Measurements from ENCODE around the gene PIK3C3.

Gene PIK3C3

DNA sequence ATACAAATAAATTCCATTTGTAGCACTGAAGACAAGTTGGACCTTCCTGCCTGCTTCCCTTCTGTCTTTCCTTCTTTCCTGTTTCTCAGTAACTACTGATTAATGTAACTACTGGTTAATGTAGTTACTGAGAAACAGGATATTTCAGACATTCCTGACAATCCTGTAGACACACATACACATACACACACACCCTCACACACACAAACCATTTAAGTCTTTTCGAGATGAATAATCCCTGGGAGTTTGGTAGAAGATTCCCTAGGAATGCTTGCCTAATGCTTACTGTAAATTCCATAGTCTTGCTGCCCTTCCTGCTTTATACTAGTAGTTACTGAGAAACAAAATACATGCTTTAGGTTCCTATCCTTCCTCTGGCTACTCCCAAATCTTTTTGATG is 83.9 kb downstream of the PIK3C3 start:
- peak; percentile 98 for ATAC-seq
- TF ChIP-seq TOX (CRISPR knock-in tag; IDR thresholded peaks at IDR 0.05; ENCODE audit: borderline replicate concordance) (peak; percentile 68), CREB5 (CRISPR knock-in tag; IDR thresholded peaks at IDR 0.05; ENCODE audit: low read depth) (no peak), OSR1 (CRISPR knock-in tag; IDR thresholded peaks at IDR 0.05) (no peak), CSRNP3 (CRISPR knock-in tag; IDR thresholded peaks at IDR 0.05) (no peak), ZNF70 (CRISPR knock-in tag; IDR thresholded peaks at IDR 0.05) (no peak), SNAI2 (CRISPR knock-in tag; IDR thresholded peaks at IDR 0.05) (peak; percentile 87; the same call in 1 of the 2 replicates), CSDC2 (CRISPR knock-in tag; IDR thresholded peaks at IDR 0.05) (peak; percentile 82; the same call in 1 of the 2 replicates), POU6F1 (CRISPR knock-in tag; IDR thresholded peaks at IDR 0.05; ENCODE audit: borderline replicate concordance, low read depth) (no peak), PATZ1 (CRISPR knock-in tag; IDR thresholded peaks at IDR 0.05; ENCODE audit: borderline replicate concordance) (0 out of 2 replicates have a peak, but pooled peaks have one; percentile 57), GLIS3 (CRISPR knock-in tag; IDR thresholded peaks at IDR 0.05) (peak; percentile 42; the same call in 1 of the 2 replicates), ZFP30 (CRISPR knock-in tag; IDR thresholded peaks at IDR 0.05) (no peak), ARNTL (CRISPR knock-in tag; IDR thresholded peaks at IDR 0.05; ENCODE audit: borderline replicate concordance, low read depth) (no peak), BACH2 (CRISPR knock-in tag; IDR thresholded peaks at IDR 0.05; ENCODE audit: borderline replicate concordance) (no peak), TCF4 (CRISPR knock-in tag; IDR thresholded peaks at IDR 0.05; ENCODE audit: borderline replicate concordance) (no peak), PPARA (CRISPR knock-in tag; IDR thresholded peaks at IDR 0.05; ENCODE audit: borderline replicate concordance) (no peak), RARB (CRISPR knock-in tag; IDR thresholded peaks at IDR 0.05) (peak; percentile 88; the same call in 1 of the 2 replicates), ISL1 (CRISPR knock-in tag; IDR thresholded peaks at IDR 0.05) (peak; percentile 91), ESRRG (CRISPR knock-in tag; IDR thresholded peaks at IDR 0.05) (0 out of 2 replicates have a peak, but pooled peaks have one; percentile 41), ZFP3 (CRISPR knock-in tag; IDR thresholded peaks at IDR 0.05) (0 out of 2 replicates have a peak, but pooled peaks have one; percentile 39), ZNF565 (CRISPR knock-in tag; conservative IDR thresholded peaks at IDR 0.05; ENCODE audit: low read depth) (no peak), ZC3H10 (CRISPR knock-in tag; IDR thresholded peaks at IDR 0.05) (no peak), ZNF8 (CRISPR knock-in tag; IDR thresholded peaks at IDR 0.05) (no peak)
- TF ChIP-seq, protein P1, sequence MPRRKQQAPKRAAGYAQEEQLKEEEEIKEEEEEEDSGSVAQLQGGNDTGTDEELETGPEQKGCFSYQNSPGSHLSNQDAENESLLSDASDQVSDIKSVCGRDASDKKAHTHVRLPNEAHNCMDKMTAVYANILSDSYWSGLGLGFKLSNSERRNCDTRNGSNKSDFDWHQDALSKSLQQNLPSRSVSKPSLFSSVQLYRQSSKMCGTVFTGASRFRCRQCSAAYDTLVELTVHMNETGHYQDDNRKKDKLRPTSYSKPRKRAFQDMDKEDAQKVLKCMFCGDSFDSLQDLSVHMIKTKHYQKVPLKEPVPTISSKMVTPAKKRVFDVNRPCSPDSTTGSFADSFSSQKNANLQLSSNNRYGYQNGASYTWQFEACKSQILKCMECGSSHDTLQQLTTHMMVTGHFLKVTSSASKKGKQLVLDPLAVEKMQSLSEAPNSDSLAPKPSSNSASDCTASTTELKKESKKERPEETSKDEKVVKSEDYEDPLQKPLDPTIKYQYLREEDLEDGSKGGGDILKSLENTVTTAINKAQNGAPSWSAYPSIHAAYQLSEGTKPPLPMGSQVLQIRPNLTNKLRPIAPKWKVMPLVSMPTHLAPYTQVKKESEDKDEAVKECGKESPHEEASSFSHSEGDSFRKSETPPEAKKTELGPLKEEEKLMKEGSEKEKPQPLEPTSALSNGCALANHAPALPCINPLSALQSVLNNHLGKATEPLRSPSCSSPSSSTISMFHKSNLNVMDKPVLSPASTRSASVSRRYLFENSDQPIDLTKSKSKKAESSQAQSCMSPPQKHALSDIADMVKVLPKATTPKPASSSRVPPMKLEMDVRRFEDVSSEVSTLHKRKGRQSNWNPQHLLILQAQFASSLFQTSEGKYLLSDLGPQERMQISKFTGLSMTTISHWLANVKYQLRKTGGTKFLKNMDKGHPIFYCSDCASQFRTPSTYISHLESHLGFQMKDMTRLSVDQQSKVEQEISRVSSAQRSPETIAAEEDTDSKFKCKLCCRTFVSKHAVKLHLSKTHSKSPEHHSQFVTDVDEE (CRISPR knock-in tag; IDR thresholded peaks at IDR 0.05), result no peak

DNA sequence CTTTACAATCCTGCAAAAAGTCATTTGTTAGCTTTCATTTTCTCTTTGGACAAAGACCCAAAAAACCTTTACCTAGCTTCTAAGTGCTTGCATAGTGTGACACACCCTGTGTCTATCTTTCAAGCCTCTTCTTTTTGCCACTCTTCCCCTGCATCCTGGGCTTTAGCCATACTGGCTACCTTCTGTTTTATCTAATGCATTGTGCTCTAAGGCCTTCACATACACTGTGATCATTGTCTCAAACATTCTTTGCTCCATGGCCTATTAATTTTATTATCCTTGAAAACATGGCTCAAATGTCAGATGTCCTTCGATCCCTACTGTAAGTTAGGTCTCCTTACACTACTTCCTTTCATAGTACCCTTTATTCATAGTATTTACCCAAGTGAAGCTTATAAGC is 84.4 kb downstream of the PIK3C3 start:
- ATAC-seq, result peak; percentile 60
- TF ChIP-seq, protein P1 (CRISPR knock-in tag; IDR thresholded peaks at IDR 0.05), result no peak
- TF ChIP-seq GLIS3 (CRISPR knock-in tag; IDR thresholded peaks at IDR 0.05) (no peak), RARB (CRISPR knock-in tag; IDR thresholded peaks at IDR 0.05) (no peak), ZNF8 (CRISPR knock-in tag; IDR thresholded peaks at IDR 0.05) (no peak), OSR1 (CRISPR knock-in tag; IDR thresholded peaks at IDR 0.05) (no peak), CSDC2 (CRISPR knock-in tag; IDR thresholded peaks at IDR 0.05) (no peak), ZFP3 (CRISPR knock-in tag; IDR thresholded peaks at IDR 0.05) (no peak), CSRNP3 (CRISPR knock-in tag; IDR thresholded peaks at IDR 0.05) (no peak), POU6F1 (CRISPR knock-in tag; IDR thresholded peaks at IDR 0.05; ENCODE audit: borderline replicate concordance, low read depth) (no peak)
